ENCODE data around the gene GTSE1.

DNA sequence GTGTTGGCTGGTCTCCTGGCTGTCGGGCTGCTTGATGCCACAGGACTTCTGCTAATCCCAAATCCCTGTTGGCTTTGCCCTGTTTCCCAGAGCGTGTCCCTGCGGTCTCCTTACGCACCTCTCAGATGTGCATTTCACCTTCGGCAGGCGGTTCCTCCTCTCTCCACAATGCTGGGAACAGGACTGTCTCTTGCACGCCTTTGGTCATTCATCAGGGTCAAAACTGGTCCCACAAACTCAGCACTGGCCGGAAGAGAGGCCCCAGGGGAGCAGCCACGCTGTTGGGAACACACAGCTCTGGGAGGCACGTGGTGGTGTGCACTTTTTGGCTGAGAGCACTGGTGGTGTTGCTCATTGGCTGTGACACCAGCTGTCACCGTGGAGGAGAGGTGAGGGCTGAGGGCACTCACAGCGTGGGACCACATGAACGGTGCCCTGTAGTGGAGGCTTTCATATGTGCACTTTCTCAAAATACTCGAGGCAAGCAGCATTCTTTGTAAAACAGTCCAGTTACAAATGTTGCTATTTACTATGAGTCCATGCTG lies 23.6 kb downstream of the GTSE1 start:
- TF ChIP-seq, protein P1, sequence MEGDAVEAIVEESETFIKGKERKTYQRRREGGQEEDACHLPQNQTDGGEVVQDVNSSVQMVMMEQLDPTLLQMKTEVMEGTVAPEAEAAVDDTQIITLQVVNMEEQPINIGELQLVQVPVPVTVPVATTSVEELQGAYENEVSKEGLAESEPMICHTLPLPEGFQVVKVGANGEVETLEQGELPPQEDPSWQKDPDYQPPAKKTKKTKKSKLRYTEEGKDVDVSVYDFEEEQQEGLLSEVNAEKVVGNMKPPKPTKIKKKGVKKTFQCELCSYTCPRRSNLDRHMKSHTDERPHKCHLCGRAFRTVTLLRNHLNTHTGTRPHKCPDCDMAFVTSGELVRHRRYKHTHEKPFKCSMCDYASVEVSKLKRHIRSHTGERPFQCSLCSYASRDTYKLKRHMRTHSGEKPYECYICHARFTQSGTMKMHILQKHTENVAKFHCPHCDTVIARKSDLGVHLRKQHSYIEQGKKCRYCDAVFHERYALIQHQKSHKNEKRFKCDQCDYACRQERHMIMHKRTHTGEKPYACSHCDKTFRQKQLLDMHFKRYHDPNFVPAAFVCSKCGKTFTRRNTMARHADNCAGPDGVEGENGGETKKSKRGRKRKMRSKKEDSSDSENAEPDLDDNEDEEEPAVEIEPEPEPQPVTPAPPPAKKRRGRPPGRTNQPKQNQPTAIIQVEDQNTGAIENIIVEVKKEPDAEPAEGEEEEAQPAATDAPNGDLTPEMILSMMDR (IDR thresholded peaks at IDR 0.05) = no peak
- no peak for TF ChIP-seq POLR2AphosphoS5 (IDR thresholded peaks at IDR 0.05)
